Measurements from ENCODE around the gene NAT9.

Gene NAT9

DNA sequence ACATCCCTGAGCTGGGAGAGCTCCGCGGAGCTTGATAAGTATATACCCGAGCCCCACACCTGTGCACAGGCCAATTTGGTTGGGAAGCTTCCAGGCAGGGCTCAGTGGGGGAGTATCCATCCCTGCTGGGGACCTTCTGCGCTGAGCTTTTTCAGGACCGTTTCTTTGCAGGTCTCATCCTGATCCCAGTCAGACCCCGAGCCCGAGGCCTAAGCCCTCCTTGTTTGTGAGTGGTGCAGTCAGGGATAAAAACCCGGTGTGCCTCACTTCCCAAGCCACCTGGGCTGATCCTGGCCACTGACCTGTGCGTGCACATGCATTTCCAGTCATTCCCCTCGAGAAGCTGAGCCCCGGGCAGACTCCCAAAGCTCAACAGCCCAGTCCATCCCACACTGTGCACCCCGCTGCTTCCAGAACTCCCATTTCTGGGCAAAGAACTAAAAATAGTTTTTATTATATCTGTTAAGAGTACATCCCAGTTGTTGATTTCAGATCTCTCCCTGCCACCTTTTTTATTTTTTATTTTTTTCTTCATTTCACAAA lies 27.3 kb upstream of the NAT9 start:
- TF ChIP-seq CEBPB (IDR thresholded peaks at IDR 0.05) (no peak), RAD21 (IDR thresholded peaks at IDR 0.05; ENCODE audit: low read depth) (no peak), CREB1 (IDR thresholded peaks at IDR 0.05; ENCODE audit: low read depth) (no peak), TCF12 (IDR thresholded peaks at IDR 0.05; ENCODE audit: low read depth) (no peak), TEAD4 (IDR thresholded peaks at IDR 0.05) (no peak), NFIC (IDR thresholded peaks at IDR 0.05) (no peak), ZBTB7A (IDR thresholded peaks at IDR 0.05; ENCODE audit: low read depth) (no peak), FOXM1 (IDR thresholded peaks at IDR 0.05; ENCODE audit: borderline replicate concordance, low read depth) (no peak), TAF1 (IDR thresholded peaks at IDR 0.05; ENCODE audit: low read depth) (no peak)
- TF ChIP-seq, protein P1, sequence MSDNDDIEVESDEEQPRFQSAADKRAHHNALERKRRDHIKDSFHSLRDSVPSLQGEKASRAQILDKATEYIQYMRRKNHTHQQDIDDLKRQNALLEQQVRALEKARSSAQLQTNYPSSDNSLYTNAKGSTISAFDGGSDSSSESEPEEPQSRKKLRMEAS (IDR thresholded peaks at IDR 0.05) = no peak
- TF ChIP-seq, protein P2, sequence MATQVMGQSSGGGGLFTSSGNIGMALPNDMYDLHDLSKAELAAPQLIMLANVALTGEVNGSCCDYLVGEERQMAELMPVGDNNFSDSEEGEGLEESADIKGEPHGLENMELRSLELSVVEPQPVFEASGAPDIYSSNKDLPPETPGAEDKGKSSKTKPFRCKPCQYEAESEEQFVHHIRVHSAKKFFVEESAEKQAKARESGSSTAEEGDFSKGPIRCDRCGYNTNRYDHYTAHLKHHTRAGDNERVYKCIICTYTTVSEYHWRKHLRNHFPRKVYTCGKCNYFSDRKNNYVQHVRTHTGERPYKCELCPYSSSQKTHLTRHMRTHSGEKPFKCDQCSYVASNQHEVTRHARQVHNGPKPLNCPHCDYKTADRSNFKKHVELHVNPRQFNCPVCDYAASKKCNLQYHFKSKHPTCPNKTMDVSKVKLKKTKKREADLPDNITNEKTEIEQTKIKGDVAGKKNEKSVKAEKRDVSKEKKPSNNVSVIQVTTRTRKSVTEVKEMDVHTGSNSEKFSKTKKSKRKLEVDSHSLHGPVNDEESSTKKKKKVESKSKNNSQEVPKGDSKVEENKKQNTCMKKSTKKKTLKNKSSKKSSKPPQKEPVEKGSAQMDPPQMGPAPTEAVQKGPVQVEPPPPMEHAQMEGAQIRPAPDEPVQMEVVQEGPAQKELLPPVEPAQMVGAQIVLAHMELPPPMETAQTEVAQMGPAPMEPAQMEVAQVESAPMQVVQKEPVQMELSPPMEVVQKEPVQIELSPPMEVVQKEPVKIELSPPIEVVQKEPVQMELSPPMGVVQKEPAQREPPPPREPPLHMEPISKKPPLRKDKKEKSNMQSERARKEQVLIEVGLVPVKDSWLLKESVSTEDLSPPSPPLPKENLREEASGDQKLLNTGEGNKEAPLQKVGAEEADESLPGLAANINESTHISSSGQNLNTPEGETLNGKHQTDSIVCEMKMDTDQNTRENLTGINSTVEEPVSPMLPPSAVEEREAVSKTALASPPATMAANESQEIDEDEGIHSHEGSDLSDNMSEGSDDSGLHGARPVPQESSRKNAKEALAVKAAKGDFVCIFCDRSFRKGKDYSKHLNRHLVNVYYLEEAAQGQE (IDR thresholded peaks at IDR 0.05; ENCODE audit: low read depth) = no peak
- TF ChIP-seq, protein P3, sequence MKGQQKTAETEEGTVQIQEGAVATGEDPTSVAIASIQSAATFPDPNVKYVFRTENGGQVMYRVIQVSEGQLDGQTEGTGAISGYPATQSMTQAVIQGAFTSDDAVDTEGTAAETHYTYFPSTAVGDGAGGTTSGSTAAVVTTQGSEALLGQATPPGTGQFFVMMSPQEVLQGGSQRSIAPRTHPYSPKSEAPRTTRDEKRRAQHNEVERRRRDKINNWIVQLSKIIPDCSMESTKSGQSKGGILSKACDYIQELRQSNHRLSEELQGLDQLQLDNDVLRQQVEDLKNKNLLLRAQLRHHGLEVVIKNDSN (IDR thresholded peaks at IDR 0.05) = no peak

DNA sequence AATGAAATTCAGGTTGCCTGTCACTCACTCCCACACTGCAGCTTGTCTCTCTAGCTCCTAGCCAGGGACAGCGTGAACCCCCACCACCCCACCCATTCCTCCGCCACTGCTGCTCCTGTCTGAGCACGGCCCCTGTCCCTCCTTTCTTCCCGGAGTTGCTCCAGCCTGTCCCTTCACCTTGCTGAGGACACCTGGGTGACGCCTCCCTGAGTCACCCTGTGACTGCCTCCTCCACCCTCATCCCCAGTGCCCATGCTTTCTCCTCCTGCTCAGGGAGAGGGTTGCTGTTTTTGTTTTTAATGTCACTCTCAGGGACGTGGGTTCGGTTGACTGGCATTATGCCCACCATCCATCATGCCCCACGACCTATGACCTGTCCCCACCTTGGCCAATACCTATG lies 25.8 kb upstream of the NAT9 start:
- no peak for TF ChIP-seq CEBPB (IDR thresholded peaks at IDR 0.05)
- no peak for TF ChIP-seq TCF12 (IDR thresholded peaks at IDR 0.05; ENCODE audit: low read depth)
- no peak for TF ChIP-seq FOXM1 (IDR thresholded peaks at IDR 0.05; ENCODE audit: borderline replicate concordance, low read depth)
- TF ChIP-seq, protein P1 (IDR thresholded peaks at IDR 0.05) = no peak
- TF ChIP-seq TAF1 (IDR thresholded peaks at IDR 0.05; ENCODE audit: low read depth) = no peak
- TF ChIP-seq NFIC (IDR thresholded peaks at IDR 0.05) = no peak
- TF ChIP-seq RAD21 (IDR thresholded peaks at IDR 0.05; ENCODE audit: low read depth) = no peak
- TF ChIP-seq, protein P3 (IDR thresholded peaks at IDR 0.05) = no peak
- no peak for TF ChIP-seq ZBTB7A (IDR thresholded peaks at IDR 0.05; ENCODE audit: low read depth)
- TF ChIP-seq, protein P2 (IDR thresholded peaks at IDR 0.05; ENCODE audit: low read depth) = no peak
- no peak for TF ChIP-seq EGR1 (IDR thresholded peaks at IDR 0.05)

DNA sequence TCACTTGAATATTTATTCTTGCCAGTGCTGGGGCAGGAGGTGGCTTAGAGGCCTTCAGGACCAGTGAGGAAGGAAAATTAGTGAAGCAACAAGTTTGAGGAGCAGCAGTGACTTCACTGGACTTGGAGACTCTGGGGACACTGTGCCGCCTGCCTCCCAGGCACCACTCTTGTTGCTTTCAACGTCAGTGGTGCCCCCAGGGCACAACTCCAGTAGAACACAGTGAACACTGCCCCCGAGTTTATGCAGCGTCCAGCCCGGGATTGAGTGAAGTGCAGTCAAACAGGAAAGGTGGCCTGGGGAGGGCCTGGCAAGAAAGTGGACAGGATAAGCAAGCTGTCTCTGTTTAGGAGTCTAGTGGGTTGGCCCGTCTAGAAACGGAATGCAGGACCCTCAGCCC lies 24.4 kb upstream of the NAT9 start:
- no peak for TF ChIP-seq TEAD4 (IDR thresholded peaks at IDR 0.05)
- TF ChIP-seq, protein P1 (IDR thresholded peaks at IDR 0.05) = no peak
- TF ChIP-seq EP300 (IDR thresholded peaks at IDR 0.05; ENCODE audit: borderline replicate concordance) = no peak
- no peak for TF ChIP-seq TAF1 (IDR thresholded peaks at IDR 0.05; ENCODE audit: low read depth)
- TF ChIP-seq FOXM1 (IDR thresholded peaks at IDR 0.05; ENCODE audit: borderline replicate concordance, low read depth) = no peak
- no peak for TF ChIP-seq EGR1 (IDR thresholded peaks at IDR 0.05)
- TF ChIP-seq, protein P3 (IDR thresholded peaks at IDR 0.05) = no peak
- TF ChIP-seq YY1 (IDR thresholded peaks at IDR 0.05; ENCODE audit: low read depth) = no peak
- no peak for TF ChIP-seq RAD21 (IDR thresholded peaks at IDR 0.05; ENCODE audit: low read depth)

DNA sequence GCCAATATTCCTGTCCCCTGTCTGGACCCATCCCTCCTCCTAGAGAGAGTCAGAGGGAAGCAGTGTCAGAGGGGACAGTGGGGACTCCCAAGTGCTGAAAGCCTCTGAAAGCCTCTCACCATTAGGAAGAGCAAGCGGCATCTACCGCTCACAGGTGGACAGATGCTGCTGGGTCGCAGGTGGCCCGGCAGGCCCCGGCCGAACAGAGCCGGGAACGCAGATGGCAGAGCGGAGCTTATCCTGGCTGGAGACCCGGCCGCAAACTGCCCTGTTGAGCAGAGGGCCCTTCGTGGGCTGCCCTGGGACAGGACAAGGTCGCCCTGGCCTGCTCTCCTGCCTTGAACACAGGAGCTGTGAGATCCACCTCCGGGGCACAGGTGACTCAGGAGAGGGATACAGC lies 23.0 kb upstream of the NAT9 start:
- TF ChIP-seq TEAD4 (IDR thresholded peaks at IDR 0.05) (no peak), EP300 (IDR thresholded peaks at IDR 0.05; ENCODE audit: borderline replicate concordance) (no peak), CREB1 (IDR thresholded peaks at IDR 0.05; ENCODE audit: low read depth) (no peak), CEBPB (IDR thresholded peaks at IDR 0.05) (no peak), YY1 (IDR thresholded peaks at IDR 0.05; ENCODE audit: low read depth) (no peak), ZBTB7A (IDR thresholded peaks at IDR 0.05; ENCODE audit: low read depth) (no peak)
- TF ChIP-seq, protein P2 (IDR thresholded peaks at IDR 0.05; ENCODE audit: low read depth) = no peak
- TF ChIP-seq, protein P3 (IDR thresholded peaks at IDR 0.05) = no peak
